Vagina (tissue), 2 donors: ENCODE results near the gene DRD4.

Source experiments
- POLR2A ChIP-seq, 2 donors: fragments of 450-650 bp; IDR thresholded peaks; one replicate each; pipeline ENCODE4 v1.6.1; 2017; ENCODE audit warnings: antibody characterized with exemption in 2 of 2, mild to moderate bottlenecking in 2 of 2, moderate library complexity in 2 of 2
- POLR2AphosphoS5 ChIP-seq, 2 donors: sonication (generic); formaldehyde crosslinking; IDR thresholded peaks; one replicate each; pipeline ENCODE4 v1.9.0; 2017; ENCODE audit warnings: antibody characterized with exemption in 2 of 2, mild to moderate bottlenecking in 2 of 2, low read depth in 1 of 2; ENCODE audit not compliant: insufficient read depth in 1 of 2
- TF ChIP-seq, protein P1 (sequence below), 3 experiments: fragments of 450-650 bp in 2 of 3; fragments of 200-600 bp in 1 of 3; sonication (generic) in 1 of 3; IDR thresholded peaks; one replicate each; pipeline ENCODE4 v1.5.1; 2017 to 2019; ENCODE audit warnings: antibody characterized with exemption in 3 of 3, mild to moderate bottlenecking in 2 of 3, moderate library complexity in 2 of 3

DNA sequence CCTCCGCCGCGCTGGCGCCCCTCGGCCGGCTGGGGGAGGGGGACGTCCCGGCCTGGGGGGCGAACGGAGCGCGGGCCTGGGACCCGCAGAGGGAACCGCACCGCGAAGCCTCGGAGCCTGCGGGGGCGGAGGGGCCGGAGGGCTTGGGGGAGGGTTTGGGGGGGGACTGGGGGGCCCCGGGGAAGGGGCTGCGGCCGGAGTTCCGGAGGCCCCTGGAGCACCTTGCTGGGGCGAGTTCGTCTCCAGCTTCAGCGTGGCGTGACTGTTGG lies 9.8 kb upstream of the DRD4 start:
- TF ChIP-seq POLR2A (IDR thresholded peaks at IDR 0.05) (no peak), POLR2AphosphoS5 (IDR thresholded peaks at IDR 0.05; ENCODE audit: insufficient read depth in 1 of 2, low read depth in 1 of 2) (no peak)
- TF ChIP-seq, protein P1, sequence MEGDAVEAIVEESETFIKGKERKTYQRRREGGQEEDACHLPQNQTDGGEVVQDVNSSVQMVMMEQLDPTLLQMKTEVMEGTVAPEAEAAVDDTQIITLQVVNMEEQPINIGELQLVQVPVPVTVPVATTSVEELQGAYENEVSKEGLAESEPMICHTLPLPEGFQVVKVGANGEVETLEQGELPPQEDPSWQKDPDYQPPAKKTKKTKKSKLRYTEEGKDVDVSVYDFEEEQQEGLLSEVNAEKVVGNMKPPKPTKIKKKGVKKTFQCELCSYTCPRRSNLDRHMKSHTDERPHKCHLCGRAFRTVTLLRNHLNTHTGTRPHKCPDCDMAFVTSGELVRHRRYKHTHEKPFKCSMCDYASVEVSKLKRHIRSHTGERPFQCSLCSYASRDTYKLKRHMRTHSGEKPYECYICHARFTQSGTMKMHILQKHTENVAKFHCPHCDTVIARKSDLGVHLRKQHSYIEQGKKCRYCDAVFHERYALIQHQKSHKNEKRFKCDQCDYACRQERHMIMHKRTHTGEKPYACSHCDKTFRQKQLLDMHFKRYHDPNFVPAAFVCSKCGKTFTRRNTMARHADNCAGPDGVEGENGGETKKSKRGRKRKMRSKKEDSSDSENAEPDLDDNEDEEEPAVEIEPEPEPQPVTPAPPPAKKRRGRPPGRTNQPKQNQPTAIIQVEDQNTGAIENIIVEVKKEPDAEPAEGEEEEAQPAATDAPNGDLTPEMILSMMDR (IDR thresholded peaks at IDR 0.05) = no peak
